Astrocyte (in vitro differentiated cells and primary cell): Measurements from ENCODE around the gene CHP1. TPM values are rescaled to one million over a fixed set of nuclear protein-coding genes. Genes with fewer than 3 reads are reported as not detected.
A peak's percentile ranks its signal among the peaks of the same experiment; 100 is the strongest.

Source experiments
- DNase-seq: peaks from one replicate; pipeline ENCODE4 v3.0.0-alpha.2; 2010; ENCODE audit warnings: low read depth
- FAIRE-seq: peaks from 2 replicates; lab custom pipeline; 2011; peaks lifted over from hg19 to GRCh38; lab: Jason Lieb, UNC
- H2AFZ ChIP-seq: 2 replicates; pipeline ENCODE4 v1.6.0; 2012; ENCODE audit warnings: low read depth, low read length, inconsistent platforms
- H3K27ac ChIP-seq: 2 replicates; pipeline ENCODE4 v1.5.1; 2011; ENCODE audit warnings: low read depth, low read length, inconsistent platforms
- H3K27me3 ChIP-seq: 2 replicates; pipeline ENCODE4 v1.6.0; 2011; ENCODE audit warnings: low read length, inconsistent platforms; ENCODE audit not compliant: insufficient read depth
- H3K36me3 ChIP-seq: 2 replicates; pipeline ENCODE4 v1.5.1; 2011; ENCODE audit warnings: low read length, inconsistent platforms; ENCODE audit not compliant: insufficient read depth
- H3K4me1 ChIP-seq: 2 replicates; pipeline ENCODE4 v1.5.1; 2011; ENCODE audit warnings: low read length, inconsistent platforms; ENCODE audit not compliant: insufficient read depth
- H3K4me2 ChIP-seq: 2 replicates; pipeline ENCODE4 v1.6.0; 2012; ENCODE audit warnings: low read length, inconsistent platforms
- H3K4me3 ChIP-seq: 2 replicates; pipeline ENCODE4 v1.5.1; 2011; ENCODE audit warnings: low read depth, mild to moderate bottlenecking, low read length, inconsistent platforms; ENCODE audit not compliant: insufficient read depth
- H3K79me2 ChIP-seq: 2 replicates; pipeline ENCODE4 v1.6.0; 2012; ENCODE audit warnings: mild to moderate bottlenecking, low read length, inconsistent platforms; ENCODE audit not compliant: insufficient read depth
- H3K9ac ChIP-seq: 2 replicates; pipeline ENCODE4 v1.6.0; 2012; ENCODE audit warnings: mild to moderate bottlenecking, low read length, inconsistent platforms
- H3K9me3 ChIP-seq: 2 replicates; pipeline ENCODE4 v1.5.1; 2012; ENCODE audit warnings: low read depth, mild to moderate bottlenecking, low read length, inconsistent platforms; ENCODE audit not compliant: insufficient read depth
- H4K20me1 ChIP-seq: 2 replicates; pipeline ENCODE4 v1.6.0; 2012; ENCODE audit warnings: low read length, inconsistent platforms; ENCODE audit not compliant: insufficient read depth
- H3K27ac Mint-ChIP-seq: one replicate; pipeline ENCODE4 v1.8.0; 2021; ENCODE audit warnings: mild to moderate bottlenecking, mixed read lengths; ENCODE audit not compliant: unreplicated experiment
- H3K27me3 Mint-ChIP-seq: one replicate; pipeline ENCODE4 v1.8.0; 2021; ENCODE audit warnings: low read depth, mixed read lengths; ENCODE audit not compliant: unreplicated experiment
- H3K36me3 Mint-ChIP-seq: one replicate; pipeline ENCODE4 v1.8.0; 2021; ENCODE audit warnings: low read depth, mixed read lengths; ENCODE audit not compliant: unreplicated experiment
- H3K4me1 Mint-ChIP-seq: one replicate; pipeline ENCODE4 v1.8.0; 2021; ENCODE audit warnings: low read depth, mixed read lengths; ENCODE audit not compliant: unreplicated experiment
- H3K4me3 Mint-ChIP-seq: one replicate; pipeline ENCODE4 v1.8.0; 2021; ENCODE audit warnings: mild to moderate bottlenecking, moderate library complexity, mixed read lengths; ENCODE audit not compliant: unreplicated experiment
- H3K9me3 Mint-ChIP-seq: one replicate; pipeline ENCODE4 v1.8.0; 2021; ENCODE audit warnings: mild to moderate bottlenecking, mixed read lengths; ENCODE audit not compliant: unreplicated experiment
- EZH2 ChIP-seq: IDR thresholded peaks from 2 replicates; pipeline ENCODE4 v1.6.1; 2012; ENCODE audit warnings: mild to moderate bottlenecking, low read length, inconsistent platforms; ENCODE audit not compliant: insufficient read depth
- total RNA-seq: library from RNA; stranded (reverse); gene quantifications from 2 replicates; pipeline ENCODE4 v1.2.1, GENCODE V29; 2021
- TF ChIP-seq, protein P1 (sequence below): IDR thresholded peaks from 2 replicates; pipeline ENCODE4 v1.5.1; 2011; ENCODE audit warnings: low read depth, mild to moderate bottlenecking, inconsistent platforms, low read length, moderate library complexity; ENCODE audit not compliant: insufficient read depth

The CHP1 gene
- total RNA-seq, 1 donor from 2014 or later: 101 TPM

DNA sequence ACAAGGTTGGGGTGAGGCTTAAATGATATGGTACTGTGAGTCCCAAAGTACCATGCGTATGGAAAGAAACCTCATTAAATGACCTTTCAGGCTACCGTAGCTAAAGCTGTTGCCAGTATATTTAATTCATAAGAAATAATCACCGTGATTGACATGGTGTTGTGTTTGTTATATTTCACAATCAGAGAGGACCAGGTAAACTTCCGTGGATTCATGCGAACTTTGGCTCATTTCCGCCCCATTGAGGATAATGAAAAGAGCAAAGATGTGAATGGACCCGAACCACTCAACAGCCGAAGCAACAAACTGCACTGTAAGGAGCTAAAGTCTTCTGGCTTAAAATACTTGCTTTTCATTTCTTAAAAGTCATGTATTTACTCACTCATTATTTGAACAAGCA lies 31.5 kb downstream of the CHP1 start:
- H3K27ac Mint-ChIP-seq: no peak overlapping the region
- H3K4me3 Mint-ChIP-seq: no peak overlapping the region
- H3K4me3 ChIP-seq: no peak overlapping the region
- no peaks in the 10 kb centered on the region for H3K9me3 Mint-ChIP-seq
- no peaks in the 10 kb centered on the region for H3K27me3 ChIP-seq
- H3K36me3 ChIP-seq: peaks cover 18% of the 10 kb centered on the region
- no peaks in the 10 kb centered on the region for H3K79me2 ChIP-seq
- FAIRE-seq: no peak
- no peaks in the 10 kb centered on the region for H3K27me3 Mint-ChIP-seq
- H4K20me1 ChIP-seq: peaks cover 3% of the 10 kb centered on the region
- H3K27ac ChIP-seq: no peak overlapping the region
- TF ChIP-seq, protein P1, sequence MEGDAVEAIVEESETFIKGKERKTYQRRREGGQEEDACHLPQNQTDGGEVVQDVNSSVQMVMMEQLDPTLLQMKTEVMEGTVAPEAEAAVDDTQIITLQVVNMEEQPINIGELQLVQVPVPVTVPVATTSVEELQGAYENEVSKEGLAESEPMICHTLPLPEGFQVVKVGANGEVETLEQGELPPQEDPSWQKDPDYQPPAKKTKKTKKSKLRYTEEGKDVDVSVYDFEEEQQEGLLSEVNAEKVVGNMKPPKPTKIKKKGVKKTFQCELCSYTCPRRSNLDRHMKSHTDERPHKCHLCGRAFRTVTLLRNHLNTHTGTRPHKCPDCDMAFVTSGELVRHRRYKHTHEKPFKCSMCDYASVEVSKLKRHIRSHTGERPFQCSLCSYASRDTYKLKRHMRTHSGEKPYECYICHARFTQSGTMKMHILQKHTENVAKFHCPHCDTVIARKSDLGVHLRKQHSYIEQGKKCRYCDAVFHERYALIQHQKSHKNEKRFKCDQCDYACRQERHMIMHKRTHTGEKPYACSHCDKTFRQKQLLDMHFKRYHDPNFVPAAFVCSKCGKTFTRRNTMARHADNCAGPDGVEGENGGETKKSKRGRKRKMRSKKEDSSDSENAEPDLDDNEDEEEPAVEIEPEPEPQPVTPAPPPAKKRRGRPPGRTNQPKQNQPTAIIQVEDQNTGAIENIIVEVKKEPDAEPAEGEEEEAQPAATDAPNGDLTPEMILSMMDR: no peak
- TF ChIP-seq EZH2: no peak
- H3K4me2 ChIP-seq: no peak overlapping the region
- no peaks in the 10 kb centered on the region for H3K4me1 ChIP-seq
- peaks cover 9% of the 10 kb centered on the region for H3K4me1 Mint-ChIP-seq
- no peak overlapping the region for H2AFZ ChIP-seq
- H3K9ac ChIP-seq: no peak overlapping the region
- H3K9me3 ChIP-seq: no peaks in the 10 kb centered on the region
- H3K36me3 Mint-ChIP-seq: peaks cover 14% of the 10 kb centered on the region
- DNase-seq: no peak

DNA sequence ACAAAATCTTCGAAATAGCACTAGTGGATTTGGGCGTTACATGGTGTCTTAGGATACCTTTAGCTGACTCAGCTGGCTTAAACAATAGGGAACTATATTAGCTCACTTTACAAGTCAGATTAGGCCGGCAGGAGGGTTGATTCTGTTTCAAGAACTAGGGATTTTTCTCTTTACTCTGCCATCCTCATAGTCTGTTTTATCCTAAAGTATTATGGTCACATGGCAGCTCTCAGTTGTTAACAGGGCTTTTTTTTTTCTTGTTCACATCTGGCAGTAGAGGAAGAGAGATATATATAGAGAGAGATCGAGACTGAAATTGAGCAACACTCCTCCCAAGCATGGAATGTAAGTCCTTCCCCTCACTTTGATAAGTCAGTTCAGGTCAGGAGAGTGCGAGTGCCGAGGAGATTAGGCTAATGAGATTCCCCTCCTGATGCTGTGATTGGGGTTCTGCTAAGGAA lies 32.9 kb downstream of the CHP1 start:
- Mint-ChIP-seq H3K36me3 (peaks cover 15% of the 10 kb centered on the region), H3K9me3 (no peaks in the 10 kb centered on the region), H3K27me3 (no peaks in the 10 kb centered on the region), H3K27ac (no peak overlapping the region), H3K4me3 (no peak overlapping the region), H3K4me1 (peaks cover 6% of the 10 kb centered on the region)
- H3K36me3 ChIP-seq: peaks cover 14% of the 10 kb centered on the region
- no peaks in the 10 kb centered on the region for H3K4me1 ChIP-seq
- peaks cover 2% of the 10 kb centered on the region for H4K20me1 ChIP-seq
- TF ChIP-seq, protein P1: no peak
- no peak for TF ChIP-seq EZH2
- H3K4me3 ChIP-seq: no peak overlapping the region
- peak; percentile 31 for DNase-seq
- no peaks in the 10 kb centered on the region for H3K27me3 ChIP-seq
- no peaks in the 10 kb centered on the region for H3K9me3 ChIP-seq
- H2AFZ ChIP-seq: no peak overlapping the region
- no peak overlapping the region for H3K9ac ChIP-seq
- no peak for FAIRE-seq
- H3K27ac ChIP-seq: no peak overlapping the region
- H3K79me2 ChIP-seq: no peaks in the 10 kb centered on the region
- no peak overlapping the region for H3K4me2 ChIP-seq

DNA sequence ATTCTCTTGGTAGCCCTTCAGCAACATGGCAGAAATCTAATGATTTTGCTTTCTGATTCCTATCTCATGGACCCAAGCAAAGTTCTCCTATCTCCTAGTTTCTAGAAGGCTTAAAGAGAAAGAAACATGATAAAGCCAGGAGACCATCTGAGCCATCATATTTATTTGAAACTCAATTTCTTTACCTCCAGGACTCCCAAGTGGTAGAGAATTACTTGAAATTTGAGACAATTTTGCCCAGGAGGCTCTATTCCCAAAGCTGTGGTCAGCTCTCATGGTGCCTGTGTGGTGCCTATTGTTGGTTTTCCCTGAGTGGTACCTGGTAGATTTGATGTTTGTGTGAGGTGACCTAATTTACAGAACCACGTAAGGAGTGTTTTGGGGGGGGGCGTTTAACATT lies 38.8 kb downstream of the CHP1 start:
- H3K9me3 Mint-ChIP-seq: no peaks in the 10 kb centered on the region
- Histone ChIP-seq H2AFZ (no peak overlapping the region), H3K9me3 (no peaks in the 10 kb centered on the region), H4K20me1 (no peaks in the 10 kb centered on the region), H3K27me3 (no peaks in the 10 kb centered on the region), H3K36me3 (peaks cover 4% of the 10 kb centered on the region), H3K79me2 (no peaks in the 10 kb centered on the region), H3K4me3 (no peak overlapping the region), H3K27ac (no peak overlapping the region), H3K9ac (no peak overlapping the region), H3K4me2 (no peak overlapping the region), H3K4me1 (no peaks in the 10 kb centered on the region)
- DNase-seq (no peak), FAIRE-seq (no peak)
- H3K27me3 Mint-ChIP-seq: no peaks in the 10 kb centered on the region
- H3K4me1 Mint-ChIP-seq: no peaks in the 10 kb centered on the region
- H3K36me3 Mint-ChIP-seq: peaks cover 9% of the 10 kb centered on the region
- TF ChIP-seq, protein P1: no peak
- TF ChIP-seq EZH2: no peak
- no peak overlapping the region for H3K4me3 Mint-ChIP-seq
- H3K27ac Mint-ChIP-seq: no peak overlapping the region
